B cell (primary cell): Measurements from ENCODE around the gene TBX2. TPM values are rescaled to one million over a fixed set of nuclear protein-coding genes. Genes with fewer than 3 reads are reported as not detected.

ENCODE experiments used
- ATAC-seq: fragments of 200-7000 bp; cut with Tn5 transposase; one replicate; pipeline ENCODE4 v1.10.0; 2021; ENCODE audit warnings: low read depth, mild to moderate bottlenecking, moderate number of reproducible peaks, moderate library complexity
- CTCF ChIA-PET: fragments of 350-600 bp; sonication (Branson Sonifier 250); formaldehyde crosslinking; loops from one replicate; lab custom pipeline; 2021; ENCODE audit warnings: antibody characterized with exemption, inconsistent platforms; lab: Charles Lee
- POLR2A ChIA-PET: fragments of 350-600 bp; sonication (Branson Sonifier 250); formaldehyde crosslinking; loops from one replicate; lab custom pipeline; 2021; ENCODE audit warnings: antibody characterized with exemption; lab: Charles Lee
- DNase-seq: peaks from one replicate; pipeline ENCODE4 v3.0.0; 2013
- H2AFZ ChIP-seq: 2 replicates; pipeline ENCODE4 v1.6.1; 2012; ENCODE audit warnings: mild to moderate bottlenecking, low read depth, low read length; ENCODE audit not compliant: insufficient read depth, poor library complexity, severe bottlenecking
- H3K27ac ChIP-seq, 2 donors: 1 replicate in 1 of 2; 2 replicates in 1 of 2; pipeline ENCODE4 v1.5.1; 2012 to 2013; ENCODE audit warnings: low read length in 2 of 2, mild to moderate bottlenecking in 2 of 2, moderate library complexity in 1 of 2
- H3K27me3 ChIP-seq, 4 experiments: fragments of 200-600 bp in 1 of 4; sonication (generic) in 1 of 4; replicated peaks in 1 of 4; 1 replicate in 2 of 4; 2 replicates in 2 of 4; pipeline versions ENCODE4 v1.6.1 to v1.7.0; 2013 to 2016; ENCODE audit warnings: low read length in 3 of 4, mild to moderate bottlenecking in 2 of 4, mixed read lengths in 1 of 4, moderate library complexity in 1 of 4; ENCODE audit not compliant: insufficient read depth in 4 of 4, control insufficient read depth in 3 of 4; ENCODE audit errors: control extremely low read depth in 1 of 4
- H3K36me3 ChIP-seq, 2 experiments: replicated peaks in 1 of 2; 1 replicate in 1 of 2; 2 replicates in 1 of 2; pipeline versions ENCODE4 v1.6.1 to v1.7.1; 2013; ENCODE audit warnings: low read length in 1 of 2; ENCODE audit not compliant: insufficient read depth in 2 of 2, control insufficient read depth in 1 of 2; ENCODE audit errors: control extremely low read depth in 1 of 2, extremely low read depth in 1 of 2
- H3K4me1 ChIP-seq, 2 donors: fragments of 200-600 bp in 1 of 2; sonication (generic) in 1 of 2; 1 replicate in 1 of 2; 2 replicates in 1 of 2; pipeline versions ENCODE4 v1.5.1 to v1.6.1; 2013 to 2017; ENCODE audit warnings: low read length in 2 of 2; ENCODE audit not compliant: control insufficient read depth in 2 of 2, insufficient read depth in 2 of 2
- H3K4me2 ChIP-seq: replicated peaks from 2 replicates; pipeline ENCODE3; 2012; ENCODE audit warnings: mild to moderate bottlenecking, low read depth, low read length; ENCODE audit not compliant: poor library complexity, severe bottlenecking
- H3K4me3 ChIP-seq, 5 experiments: fragments of 200-600 bp in 1 of 5; sonication (generic) in 1 of 5; 1 replicate in 3 of 5; 2 replicates in 2 of 5; pipeline versions ENCODE4 v1.5.1 to v1.7.0; 2011 to 2016; ENCODE audit warnings: low read length in 4 of 5, mild to moderate bottlenecking in 4 of 5, low read depth in 2 of 5, control low read depth in 1 of 5, moderate library complexity in 1 of 5; ENCODE audit not compliant: insufficient read depth in 1 of 5; ENCODE audit errors: control extremely low read depth in 1 of 5, extremely low read depth in 1 of 5
- H3K79me2 ChIP-seq: fragments of 200-600 bp; sonication (generic); one replicate; pipeline ENCODE4 v1.6.0; 2016; ENCODE audit warnings: low read length; ENCODE audit not compliant: control insufficient read depth, insufficient read depth
- H3K9ac ChIP-seq: fragments of 200-600 bp; sonication (generic); 2 replicates; pipeline ENCODE4 v1.6.1; 2017; ENCODE audit warnings: mild to moderate bottlenecking, low read length, moderate library complexity
- H3K9me3 ChIP-seq, 3 donors: one replicate each; pipeline versions ENCODE4 v1.6.1 to v1.7.1; 2013; ENCODE audit warnings: low read length in 2 of 3; ENCODE audit not compliant: control insufficient read depth in 2 of 3, insufficient read depth in 1 of 3; ENCODE audit errors: control extremely low read depth in 1 of 3
- H4K20me1 ChIP-seq: 2 replicates; pipeline ENCODE4 v1.6.0; 2012; ENCODE audit warnings: mild to moderate bottlenecking, low read length; ENCODE audit not compliant: insufficient read depth, control insufficient read depth, poor library complexity, severe bottlenecking
- H3K27ac Mint-ChIP-seq: one replicate; pipeline ENCODE4 v1.8.0; 2021; ENCODE audit warnings: mixed read lengths
- H3K27me3 Mint-ChIP-seq: one replicate; pipeline ENCODE4 v1.8.0; 2021; ENCODE audit warnings: mixed read lengths
- H3K4me1 Mint-ChIP-seq: one replicate; pipeline ENCODE4 v1.8.0; 2021; ENCODE audit warnings: mixed read lengths
- H3K4me3 Mint-ChIP-seq: one replicate; pipeline ENCODE4 v1.8.0; 2021; ENCODE audit warnings: mixed read lengths
- H3K9me3 Mint-ChIP-seq: one replicate; pipeline ENCODE4 v1.8.0; 2022; ENCODE audit warnings: mixed read lengths; ENCODE audit not compliant: insufficient read depth
- EZH2 ChIP-seq: IDR thresholded peaks from 2 replicates; pipeline ENCODE4 v1.6.1; 2012; ENCODE audit warnings: borderline replicate concordance, low read depth, mild to moderate bottlenecking, moderate library complexity, low read length; ENCODE audit not compliant: insufficient read depth, poor library complexity, severe bottlenecking
- WGBS: methylation state at CpG from one replicate; pipeline ENCODE4 v1.1.5; 2013; ENCODE audit warnings: missing lambda C conversion rate; ENCODE audit not compliant: insufficient coverage; 5-methylcytosine and 5-hydroxymethylcytosine counted together
- intact Hi-C: fragments of 100-400 bp; cut with micrococcal nuclease; formaldehyde crosslinking; loops from one replicate; pipeline ENCODE4 v1.10.0; 2022
- polyA plus RNA-seq: library from polyadenylated mRNA; depleted of rRNA; stranded (reverse); fragments of >200 nt; gene quantifications from 2 replicates; pipeline ENCODE4 v1.2.3, GENCODE V29; 2012
- total RNA-seq, 2 donors: library from RNA; stranded (reverse); fragments of 120-200 nt in 1 of 2; gene quantifications; 1 replicate in 1 of 2; 2 replicates in 1 of 2; pipeline versions ENCODE4 v1.2.3 to v1.2.4, GENCODE V29; 2013 to 2022
- TF ChIP-seq, protein P1 (sequence below): fragments of 200-600 bp; IDR thresholded peaks from one replicate; pipeline ENCODE4 v1.8.0; 2022; ENCODE audit warnings: antibody characterized with exemption, mild to moderate bottlenecking

The TBX2 gene
- total and polyA plus RNA-seq, 2 donors (not counting 1 experiment from before 2014, with no cell fraction given): not detected

DNA sequence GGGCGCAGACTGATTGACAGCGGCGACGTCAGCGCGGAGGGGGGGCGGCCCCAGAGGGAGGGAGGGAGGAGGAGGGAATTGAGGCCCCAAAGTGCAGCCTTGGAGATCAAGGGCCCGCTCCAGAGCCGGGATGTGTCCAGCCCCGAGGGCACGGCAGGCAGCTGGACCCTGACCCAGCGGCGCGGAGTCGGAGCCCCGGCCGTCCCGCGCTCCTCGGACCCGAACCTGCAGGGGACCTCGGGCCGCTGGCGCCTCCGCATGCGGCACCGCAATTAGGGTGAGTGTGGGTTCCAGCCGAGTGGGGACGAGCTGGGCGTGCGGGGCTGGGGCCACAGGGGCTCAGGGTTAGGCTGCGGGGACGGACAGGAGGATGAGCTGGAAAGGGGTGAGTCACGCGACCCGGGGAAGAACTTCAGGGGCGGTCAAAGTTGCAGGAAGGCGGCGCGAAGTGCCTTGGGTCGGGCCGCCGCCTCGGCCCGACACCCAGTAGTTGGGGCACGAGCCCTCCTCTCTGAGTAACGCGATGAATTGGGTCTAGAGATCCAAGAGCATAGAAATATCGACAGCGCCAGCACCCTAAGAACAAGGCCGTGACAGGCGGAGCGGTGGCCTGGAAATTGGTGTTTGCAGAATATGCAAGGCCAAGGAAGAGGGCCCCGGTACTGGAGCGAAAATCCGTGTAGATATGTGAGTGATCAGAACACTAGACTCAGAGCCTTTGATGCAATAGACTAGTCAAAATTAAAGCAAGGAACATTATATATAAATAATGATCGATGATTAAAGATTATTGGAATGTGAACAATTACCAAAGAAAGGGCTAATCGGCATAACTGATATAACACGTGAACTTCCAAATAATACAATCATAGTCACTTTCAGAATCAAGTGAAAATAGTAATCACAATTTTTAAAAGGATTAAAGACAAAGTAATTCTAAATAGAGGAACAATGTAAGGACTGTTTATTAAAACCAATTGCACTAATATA is 53.0 kb downstream of the TBX2 start, which contains the start of gene TBX4:
Gene TBX4 (plus strand): TSS at position 122 of the 990 bp plus-strand sequence. CDS start 4,069 bp downstream, outside the sequence.
- Mint-ChIP-seq H3K4me3 (peak within 1 kb of the TSS; percentile 77), H3K27ac (peak within 1 kb of the TSS; percentile 37), H3K4me1 (peaks cover 28% of the 10 kb centered on the region), H3K27me3 (peaks cover 57% of the 10 kb centered on the region), H3K9me3 (no peaks in the 10 kb centered on the region)
- intact Hi-C loops: loop anchor here (2.0 kb wide), 1 partner anchor 50 kb away; no protein-coding TSS in a partner anchor
- Histone ChIP-seq H2AFZ (peak within 1 kb of the TSS; percentile 42), H3K4me1 (peaks cover 38 to 53% of the 10 kb centered on the region in 2 donors), H3K9me3 (peaks cover 0 to 44% (median 0%) of the 10 kb centered on the region in 3 donors), H3K9ac (peak within 1 kb of the TSS; percentile 43), H3K79me2 (no peaks in the 10 kb centered on the region), H3K27me3 (peaks cover 2 to 74% (median 56%) of the 10 kb centered on the region in 4 experiments), H3K36me3 (no peaks in the 10 kb centered on the region), H3K4me2 (peak within 1 kb of the TSS; percentile 75), H3K27ac (no peak within 1 kb of the TSS), H3K4me3 (peak within 1 kb of the TSS in 3 of 5 experiments; percentile 25 to 32 (median 29)), H4K20me1 (no peaks in the 10 kb centered on the region)
- ChIA-PET POLR2A (no interaction called here), CTCF (no interaction called here)
- WGBS: 11% methylated on average over 51 of the region's 59 CpGs
- TF ChIP-seq, protein P1, sequence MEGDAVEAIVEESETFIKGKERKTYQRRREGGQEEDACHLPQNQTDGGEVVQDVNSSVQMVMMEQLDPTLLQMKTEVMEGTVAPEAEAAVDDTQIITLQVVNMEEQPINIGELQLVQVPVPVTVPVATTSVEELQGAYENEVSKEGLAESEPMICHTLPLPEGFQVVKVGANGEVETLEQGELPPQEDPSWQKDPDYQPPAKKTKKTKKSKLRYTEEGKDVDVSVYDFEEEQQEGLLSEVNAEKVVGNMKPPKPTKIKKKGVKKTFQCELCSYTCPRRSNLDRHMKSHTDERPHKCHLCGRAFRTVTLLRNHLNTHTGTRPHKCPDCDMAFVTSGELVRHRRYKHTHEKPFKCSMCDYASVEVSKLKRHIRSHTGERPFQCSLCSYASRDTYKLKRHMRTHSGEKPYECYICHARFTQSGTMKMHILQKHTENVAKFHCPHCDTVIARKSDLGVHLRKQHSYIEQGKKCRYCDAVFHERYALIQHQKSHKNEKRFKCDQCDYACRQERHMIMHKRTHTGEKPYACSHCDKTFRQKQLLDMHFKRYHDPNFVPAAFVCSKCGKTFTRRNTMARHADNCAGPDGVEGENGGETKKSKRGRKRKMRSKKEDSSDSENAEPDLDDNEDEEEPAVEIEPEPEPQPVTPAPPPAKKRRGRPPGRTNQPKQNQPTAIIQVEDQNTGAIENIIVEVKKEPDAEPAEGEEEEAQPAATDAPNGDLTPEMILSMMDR: no peak
- peak; percentile 94 for TF ChIP-seq EZH2
- ATAC-seq: no peak
- DNase-seq: peak; percentile 46
